Upper lobe of right lung (tissue), 1 donor: ENCODE results near the gene FCAMR. TPM values are rescaled to one million over a fixed set of nuclear protein-coding genes. Genes with fewer than 3 reads are reported as not detected.
"Not testable (repeated sequence)": the region's sequence is repeated elsewhere in the genome, so short reads cannot be mapped to it uniquely, and the experiment has no call there.

ENCODE experiments used
- ATAC-seq: fragments of 200-7000 bp; cut with Tn5 transposase; one replicate; pipeline ENCODE4 v1.9.1; 2020; ENCODE audit warnings: mild to moderate bottlenecking, moderate library complexity
- DNase-seq: peaks from one replicate; pipeline ENCODE4 v3.0.0-alpha.2; 2020
- H3K27ac ChIP-seq: fragments of 200-600 bp; one replicate; pipeline ENCODE4 v1.8.0; 2022
- H3K27me3 ChIP-seq: fragments of 200-600 bp; one replicate; pipeline ENCODE4 v1.8.0; 2022; ENCODE audit warnings: mild to moderate bottlenecking
- H3K36me3 ChIP-seq: fragments of 200-600 bp; one replicate; pipeline ENCODE4 v1.8.0; 2022
- H3K4me1 ChIP-seq: fragments of 200-600 bp; one replicate; pipeline ENCODE4 v1.8.0; 2022
- H3K4me3 ChIP-seq: fragments of 200-600 bp; one replicate; pipeline ENCODE4 v1.8.0; 2022; ENCODE audit warnings: mild to moderate bottlenecking
- H3K9me3 ChIP-seq: fragments of 200-600 bp; one replicate; pipeline ENCODE4 v1.8.0; 2022
- intact Hi-C: fragments of 100-400 bp; cut with DNase I; formaldehyde crosslinking; loops from one replicate; pipeline ENCODE4 v1.11.0; 2022
- total RNA-seq: library from RNA; stranded (reverse); fragmentation: NEBNext Ultra II Directional; extraction: Animal tissue kit (Norgen Biotek cat#: 25700); gene quantifications from one replicate; pipeline ENCODE4 v1.2.1, GENCODE V29; 2021
- TF ChIP-seq, protein P1 (sequence below): fragments of 200-600 bp; IDR thresholded peaks from one replicate; pipeline ENCODE4 v1.8.0; 2022; ENCODE audit warnings: antibody characterized with exemption
- donor health status: DM: no; HTN: yes; CAD: no; lungs with severe emphysema.

The FCAMR gene
- total RNA-seq, 1 donor from 2014 or later, result not detected

DNA sequence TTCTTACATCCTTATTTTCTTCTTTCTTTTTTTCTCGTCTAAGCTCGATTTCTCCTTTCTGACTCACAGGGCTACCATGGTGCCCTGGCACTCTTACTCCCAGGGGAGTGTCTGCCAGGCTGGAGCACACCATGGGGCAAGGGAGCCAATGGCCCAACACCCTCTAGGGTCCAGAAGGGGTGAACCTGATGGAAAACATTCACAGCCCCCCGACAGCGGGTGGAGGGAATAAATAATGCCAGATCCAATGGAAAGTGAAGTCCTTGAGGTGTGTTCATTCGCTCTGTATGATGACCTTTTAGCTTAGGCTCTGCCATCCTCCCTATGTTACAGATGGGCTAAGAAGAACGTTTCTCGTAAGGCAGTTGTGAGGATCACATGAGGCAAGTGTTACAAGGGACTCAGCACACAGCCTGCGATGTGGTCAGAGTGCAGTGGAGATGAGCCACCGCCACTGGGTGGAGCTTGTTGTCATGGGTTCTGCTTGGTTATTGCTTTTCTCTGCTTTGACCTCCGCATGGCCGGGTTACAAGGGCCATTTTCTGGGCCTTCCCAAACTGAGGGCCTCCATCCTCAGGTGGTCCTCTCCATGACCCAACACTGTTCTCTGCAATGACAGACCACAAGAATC, 45.0 kb downstream of the FCAMR start:
- Histone ChIP-seq H3K4me3 (no peak overlapping the region), H3K27ac (peak overlapping the region; percentile 55), H3K27me3 (no peaks in the 10 kb centered on the region), H3K4me1 (peaks cover 21% of the 10 kb centered on the region), H3K9me3 (no peaks in the 10 kb centered on the region), H3K36me3 (no peaks in the 10 kb centered on the region)
- ATAC-seq (peak; percentile 74), DNase-seq (peak; percentile 82)
- intact Hi-C loops, result no loop called here
- TF ChIP-seq, protein P1, sequence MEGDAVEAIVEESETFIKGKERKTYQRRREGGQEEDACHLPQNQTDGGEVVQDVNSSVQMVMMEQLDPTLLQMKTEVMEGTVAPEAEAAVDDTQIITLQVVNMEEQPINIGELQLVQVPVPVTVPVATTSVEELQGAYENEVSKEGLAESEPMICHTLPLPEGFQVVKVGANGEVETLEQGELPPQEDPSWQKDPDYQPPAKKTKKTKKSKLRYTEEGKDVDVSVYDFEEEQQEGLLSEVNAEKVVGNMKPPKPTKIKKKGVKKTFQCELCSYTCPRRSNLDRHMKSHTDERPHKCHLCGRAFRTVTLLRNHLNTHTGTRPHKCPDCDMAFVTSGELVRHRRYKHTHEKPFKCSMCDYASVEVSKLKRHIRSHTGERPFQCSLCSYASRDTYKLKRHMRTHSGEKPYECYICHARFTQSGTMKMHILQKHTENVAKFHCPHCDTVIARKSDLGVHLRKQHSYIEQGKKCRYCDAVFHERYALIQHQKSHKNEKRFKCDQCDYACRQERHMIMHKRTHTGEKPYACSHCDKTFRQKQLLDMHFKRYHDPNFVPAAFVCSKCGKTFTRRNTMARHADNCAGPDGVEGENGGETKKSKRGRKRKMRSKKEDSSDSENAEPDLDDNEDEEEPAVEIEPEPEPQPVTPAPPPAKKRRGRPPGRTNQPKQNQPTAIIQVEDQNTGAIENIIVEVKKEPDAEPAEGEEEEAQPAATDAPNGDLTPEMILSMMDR, result no peak

DNA sequence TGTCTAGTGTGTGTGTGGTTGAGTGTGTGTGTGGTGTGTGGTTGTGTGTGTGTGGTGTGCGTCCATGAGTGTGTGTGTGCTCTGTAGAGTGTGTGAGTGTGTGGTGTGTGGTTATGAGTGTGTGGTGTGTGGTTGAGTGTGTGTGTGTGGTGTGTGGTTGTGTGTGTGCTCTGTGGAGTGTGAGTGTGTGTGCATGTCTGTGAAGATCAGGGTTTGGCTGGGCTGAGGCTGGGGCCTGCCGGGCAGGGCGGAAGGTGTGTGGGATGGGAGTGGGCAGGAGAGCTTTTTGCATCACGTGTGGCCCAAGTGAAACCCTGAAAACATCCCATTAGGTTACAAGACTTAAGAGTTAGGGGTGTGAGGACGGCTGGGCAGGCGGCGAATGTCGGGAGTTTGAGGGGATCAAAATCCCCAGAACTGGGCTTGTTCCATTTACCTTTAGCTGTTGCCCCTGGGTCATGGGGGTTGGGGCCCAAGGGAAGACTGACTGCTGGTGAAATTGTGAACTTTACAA, 45.6 kb downstream of the FCAMR start:
- H3K36me3 ChIP-seq, result no peaks in the 10 kb centered on the region
- peak overlapping the region; percentile 55 for H3K27ac ChIP-seq
- H3K9me3 ChIP-seq, result no peaks in the 10 kb centered on the region
- ATAC-seq (peak; percentile 1), DNase-seq (no peak)
- H3K27me3 ChIP-seq, result no peaks in the 10 kb centered on the region
- TF ChIP-seq, protein P1, result no peak
- intact Hi-C loops, result no loop called here
- H3K4me3 ChIP-seq, result no peak overlapping the region
- H3K4me1 ChIP-seq, result peaks cover 21% of the 10 kb centered on the region

DNA sequence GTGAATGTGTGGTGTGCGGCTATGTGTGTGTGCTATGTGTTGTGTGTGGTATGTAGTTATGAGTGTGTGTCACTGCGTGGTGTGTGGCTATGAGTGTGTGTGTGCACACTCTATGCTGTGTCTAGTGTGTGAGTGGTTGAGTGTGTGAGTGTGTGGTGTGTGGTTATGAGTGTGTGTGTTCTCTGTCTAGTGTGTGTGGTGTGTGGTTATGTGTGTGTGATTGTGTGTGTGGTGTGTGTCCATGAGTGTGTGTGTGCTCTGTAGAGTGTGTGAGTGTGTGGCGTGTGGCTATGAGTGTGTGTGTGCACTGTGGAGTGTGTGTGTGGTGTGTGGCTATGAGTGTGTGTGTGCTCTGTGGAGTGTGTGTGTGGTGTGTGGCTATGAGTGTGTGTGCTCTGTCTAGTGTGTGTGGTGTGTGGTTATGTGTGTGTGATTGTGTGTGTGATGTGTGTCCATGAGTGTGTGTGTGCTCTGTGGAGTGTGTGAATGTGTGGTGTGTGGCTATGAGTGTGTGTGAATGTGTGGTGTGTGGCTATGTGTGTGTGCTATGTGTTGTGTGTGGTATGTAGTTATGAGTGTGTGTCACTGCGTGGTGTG, 46.2 kb downstream of the FCAMR start:
- H3K27ac ChIP-seq, DNase-seq, H3K27me3 ChIP-seq, H3K9me3 ChIP-seq, intact Hi-C loops, H3K36me3 ChIP-seq, H3K4me3 ChIP-seq: not testable (repeated sequence)
- H3K4me1 ChIP-seq, result peaks cover 21% of the 10 kb centered on the region
- peak; percentile 7 for ATAC-seq

DNA sequence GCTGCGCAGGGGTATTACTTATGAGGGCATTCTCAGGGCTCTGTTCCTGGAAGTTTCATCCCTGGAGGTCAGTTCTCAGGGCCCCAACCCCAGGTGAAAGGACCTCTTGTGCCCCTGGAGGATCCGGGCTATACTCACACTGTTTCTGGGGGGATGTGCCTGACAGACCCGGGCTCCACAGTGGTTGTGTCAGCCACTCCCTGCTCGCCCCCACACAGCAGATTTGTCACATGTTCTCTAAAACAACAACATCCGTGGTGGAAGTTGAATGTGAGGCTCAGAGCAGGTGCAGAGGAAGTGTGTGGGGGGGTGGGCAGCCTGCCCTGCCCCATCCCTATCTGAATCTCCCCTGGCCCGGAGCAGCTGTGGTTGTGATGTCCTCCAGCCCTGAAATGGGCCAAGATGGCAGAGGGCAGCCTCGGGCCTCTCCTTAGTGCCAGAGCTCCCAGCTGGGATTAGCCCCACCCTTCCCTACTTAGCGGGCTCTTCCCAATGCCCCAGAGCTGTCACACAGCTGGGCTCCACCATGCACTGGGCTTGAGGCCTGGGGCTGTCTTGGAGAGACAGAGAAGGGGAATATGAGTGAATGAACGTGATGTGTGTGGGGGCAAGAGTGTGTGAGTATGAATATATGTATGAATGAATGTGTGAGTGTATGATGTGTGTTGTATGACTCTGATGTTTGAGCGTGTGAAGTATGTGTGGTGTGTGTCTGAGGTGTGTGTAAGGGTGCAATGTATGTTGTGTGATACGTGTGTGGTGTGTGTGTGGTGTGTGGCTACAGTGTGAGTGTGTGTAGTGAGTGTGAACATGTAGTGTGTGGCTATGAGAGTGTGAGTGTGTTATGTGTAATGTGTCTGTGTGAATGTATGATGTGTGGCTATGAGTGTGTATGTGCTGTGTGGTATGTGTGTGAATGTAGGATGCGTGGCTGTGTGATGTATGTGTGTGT, 47.0 kb downstream of the FCAMR start:
- TF ChIP-seq, protein P1, result no peak
- intact Hi-C loops, result no loop called here
- no peak for DNase-seq
- ATAC-seq, result peak; percentile 45
- H3K4me1 ChIP-seq, result peaks cover 21% of the 10 kb centered on the region
- no peak overlapping the region for H3K4me3 ChIP-seq
- no peaks in the 10 kb centered on the region for H3K36me3 ChIP-seq
- H3K9me3 ChIP-seq, result no peaks in the 10 kb centered on the region
- peak overlapping the region; percentile 68 for H3K27ac ChIP-seq
- no peaks in the 10 kb centered on the region for H3K27me3 ChIP-seq

DNA sequence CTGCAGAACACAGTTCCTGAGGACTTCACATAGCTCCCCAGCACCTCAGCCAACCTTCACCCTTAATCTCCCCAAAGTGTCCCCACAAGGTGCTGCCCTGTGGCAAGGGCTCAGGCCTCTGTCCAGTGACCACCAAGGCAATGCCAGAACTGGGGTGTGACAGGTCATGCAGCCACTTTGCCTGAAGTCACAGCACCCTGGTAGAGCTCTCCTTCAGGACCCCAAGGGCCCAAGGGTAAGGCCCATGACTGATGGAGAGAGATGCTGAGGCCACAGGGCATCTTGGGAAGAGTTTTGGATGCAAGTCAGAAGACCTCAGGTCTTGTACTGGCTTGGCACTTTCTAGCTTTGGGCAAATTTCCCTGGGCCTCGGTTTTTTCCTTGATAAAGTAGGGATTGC, 47.7 kb downstream of the FCAMR start:
- Histone ChIP-seq H3K36me3 (no peaks in the 10 kb centered on the region), H3K27ac (peak overlapping the region; percentile 68), H3K4me1 (peaks cover 21% of the 10 kb centered on the region), H3K27me3 (no peaks in the 10 kb centered on the region), H3K9me3 (no peaks in the 10 kb centered on the region), H3K4me3 (no peak overlapping the region)
- ATAC-seq (no peak), DNase-seq (no peak)
- TF ChIP-seq, protein P1, result no peak
- intact Hi-C loops, result no loop called here
